HG03565 (cell line): ENCODE data around the gene GRK7.

Experiments used
- ATAC-seq: cut with Tn5 transposase; IDR thresholded peaks from one replicate; pipeline ENCODE4 v1.9.1; 2021; ENCODE audit warnings: mild to moderate bottlenecking, moderate library complexity; ENCODE audit not compliant: unreplicated experiment

The GRK7 gene, protein sequence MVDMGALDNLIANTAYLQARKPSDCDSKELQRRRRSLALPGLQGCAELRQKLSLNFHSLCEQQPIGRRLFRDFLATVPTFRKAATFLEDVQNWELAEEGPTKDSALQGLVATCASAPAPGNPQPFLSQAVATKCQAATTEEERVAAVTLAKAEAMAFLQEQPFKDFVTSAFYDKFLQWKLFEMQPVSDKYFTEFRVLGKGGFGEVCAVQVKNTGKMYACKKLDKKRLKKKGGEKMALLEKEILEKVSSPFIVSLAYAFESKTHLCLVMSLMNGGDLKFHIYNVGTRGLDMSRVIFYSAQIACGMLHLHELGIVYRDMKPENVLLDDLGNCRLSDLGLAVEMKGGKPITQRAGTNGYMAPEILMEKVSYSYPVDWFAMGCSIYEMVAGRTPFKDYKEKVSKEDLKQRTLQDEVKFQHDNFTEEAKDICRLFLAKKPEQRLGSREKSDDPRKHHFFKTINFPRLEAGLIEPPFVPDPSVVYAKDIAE (N-terminal part only)

DNA sequence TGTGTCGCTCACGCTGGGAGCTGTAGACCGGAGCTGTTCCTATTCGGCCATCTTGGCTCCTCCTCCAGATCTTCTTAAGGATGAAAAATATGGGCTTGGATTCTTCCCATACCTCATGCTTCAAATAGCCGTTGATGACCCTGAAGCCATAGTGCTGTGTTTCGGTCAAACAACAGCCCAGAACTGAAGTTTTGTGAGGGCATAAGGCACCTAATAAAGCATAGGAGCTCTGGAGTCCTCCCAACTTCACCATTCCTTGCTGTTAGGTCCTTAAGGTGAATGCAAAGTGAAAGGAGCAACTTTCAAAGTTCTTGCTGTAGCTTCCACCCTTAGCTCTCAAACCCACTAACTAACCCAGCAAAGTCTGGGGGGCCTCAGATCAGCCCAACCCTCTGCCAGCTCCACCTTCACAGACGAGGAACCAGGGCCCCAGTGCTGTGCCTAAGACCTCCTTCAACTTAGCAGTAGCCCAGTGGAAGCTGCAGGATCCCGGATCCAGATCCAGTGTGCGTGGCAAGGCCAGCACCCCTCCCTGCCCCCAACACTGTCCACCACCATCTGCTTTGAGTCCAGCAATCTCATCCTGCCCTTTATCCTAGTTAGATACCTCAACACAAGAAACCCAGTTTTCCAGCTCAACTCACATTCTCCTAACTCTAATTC, at the start of gene GRK7:
TSS of gene GRK7 (plus strand) at position 321 of the 663 bp plus-strand sequence. CDS start 14,877 bp downstream, outside the sequence.
- ATAC-seq: no peak

DNA sequence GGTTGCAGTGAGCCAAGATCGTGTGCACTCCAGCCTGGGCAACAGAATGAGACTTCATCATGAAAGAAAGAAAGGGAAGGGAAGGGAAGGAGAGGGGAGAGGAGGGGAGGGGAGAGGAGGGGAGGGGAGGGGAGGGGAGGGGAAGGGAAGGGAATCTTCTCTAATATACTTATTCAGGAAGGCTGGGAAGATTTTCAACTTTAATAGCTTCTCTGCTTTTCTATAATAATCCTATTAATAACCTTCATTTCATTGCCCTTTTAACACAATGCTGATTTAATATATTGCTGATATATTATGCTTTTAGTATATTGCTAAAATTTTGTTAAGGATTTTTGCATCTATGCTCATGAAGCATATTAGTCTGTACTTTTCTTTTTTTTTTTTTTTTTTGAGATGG, 48.5 kb upstream of the GRK7 start:
- no peak for ATAC-seq

DNA sequence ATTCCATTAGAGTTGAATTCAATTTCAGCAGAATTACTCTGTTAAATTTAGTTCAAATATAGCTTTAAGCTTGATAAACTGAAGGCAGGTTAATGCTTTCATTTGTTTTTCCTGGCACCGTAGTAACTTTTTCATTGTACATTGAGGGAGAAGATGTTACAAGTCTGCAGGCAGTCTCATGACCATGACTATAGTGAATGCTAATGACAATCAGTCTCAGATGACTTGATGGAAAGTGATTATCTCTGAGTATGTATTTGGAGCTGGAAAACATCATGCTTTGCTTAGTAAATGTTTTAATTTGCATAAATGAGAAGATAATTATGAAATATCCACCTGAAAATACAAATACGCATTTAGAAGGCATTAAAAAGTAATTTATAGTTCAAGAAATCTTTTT, 41.1 kb upstream of the GRK7 start:
- no peak for ATAC-seq

DNA sequence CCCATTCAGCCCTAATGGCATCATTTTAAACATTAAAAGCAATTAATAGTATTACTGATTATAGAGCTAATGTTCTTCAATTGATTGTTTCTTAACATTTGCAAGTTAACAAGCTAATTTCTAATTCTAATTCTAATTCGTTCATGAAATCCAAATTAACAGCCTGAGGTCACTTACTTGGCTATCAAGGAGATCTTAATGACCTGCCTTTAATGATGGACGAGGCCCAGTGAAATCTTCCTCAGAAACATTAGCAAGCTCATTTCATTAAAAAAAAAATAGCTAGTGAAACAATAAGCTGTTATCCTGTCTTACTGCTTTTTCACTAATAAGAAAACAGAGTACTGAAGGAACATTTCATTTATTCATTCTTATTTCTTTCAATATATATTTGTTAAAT, 40.6 kb upstream of the GRK7 start:
- ATAC-seq: no peak

DNA sequence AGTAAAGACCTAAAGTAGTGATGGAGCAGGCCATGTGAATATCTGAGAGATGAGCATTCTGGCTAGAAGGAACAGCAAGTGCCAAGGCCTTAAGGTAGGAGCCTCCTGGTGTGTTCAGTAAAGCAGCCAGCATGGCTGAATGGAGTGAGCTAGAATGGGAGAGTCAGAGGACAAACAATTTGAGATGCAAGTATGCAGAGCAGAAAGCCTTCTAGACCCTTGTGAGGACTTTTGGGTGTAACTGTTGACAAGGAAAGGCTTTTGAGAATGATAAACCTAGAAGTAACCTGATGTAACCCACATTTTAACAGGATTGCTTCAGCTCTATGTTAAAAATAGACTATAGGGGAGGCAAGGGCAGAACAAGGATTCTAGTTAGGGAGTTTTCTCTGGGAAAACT, 40.0 kb upstream of the GRK7 start:
- no peak for ATAC-seq

DNA sequence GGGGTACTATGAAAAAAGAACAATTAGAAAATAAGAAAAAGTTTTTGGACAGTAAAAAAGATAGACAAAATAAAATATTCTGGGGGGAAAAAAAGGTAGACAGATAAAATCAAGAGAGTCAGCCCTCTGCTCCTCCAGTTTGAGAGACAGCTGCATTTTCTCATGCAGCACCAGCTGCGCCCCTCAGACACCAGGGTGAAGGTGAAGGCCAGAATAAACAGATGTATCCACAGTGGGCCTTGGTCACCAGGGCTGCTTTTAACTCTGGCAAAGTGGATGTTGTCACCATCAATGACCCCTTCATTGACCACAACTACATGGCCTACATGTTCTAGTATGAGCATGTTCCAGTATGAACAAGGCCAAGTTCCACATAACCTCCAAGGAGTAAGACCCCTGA, 39.0 kb upstream of the GRK7 start:
- no peak for ATAC-seq

DNA sequence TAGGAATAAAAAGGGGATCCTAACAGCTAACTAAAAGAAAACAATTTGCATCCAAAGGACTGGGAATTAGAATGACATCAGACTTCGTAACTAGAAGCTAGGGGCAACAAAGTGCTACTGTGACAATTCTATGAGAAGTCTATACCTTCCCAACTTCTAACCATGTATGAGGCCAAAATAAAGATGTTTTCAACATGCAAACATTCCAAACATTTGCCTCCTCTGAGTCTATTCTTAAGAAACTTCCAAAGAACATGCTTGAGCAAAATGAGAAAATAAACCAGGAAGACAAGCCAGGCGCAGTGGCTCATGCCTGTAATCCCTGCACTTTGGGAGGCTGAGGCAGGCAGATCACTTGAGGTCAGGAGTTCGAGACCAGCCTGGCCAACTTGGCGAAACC, 38.2 kb upstream of the GRK7 start:
- ATAC-seq: no peak

DNA sequence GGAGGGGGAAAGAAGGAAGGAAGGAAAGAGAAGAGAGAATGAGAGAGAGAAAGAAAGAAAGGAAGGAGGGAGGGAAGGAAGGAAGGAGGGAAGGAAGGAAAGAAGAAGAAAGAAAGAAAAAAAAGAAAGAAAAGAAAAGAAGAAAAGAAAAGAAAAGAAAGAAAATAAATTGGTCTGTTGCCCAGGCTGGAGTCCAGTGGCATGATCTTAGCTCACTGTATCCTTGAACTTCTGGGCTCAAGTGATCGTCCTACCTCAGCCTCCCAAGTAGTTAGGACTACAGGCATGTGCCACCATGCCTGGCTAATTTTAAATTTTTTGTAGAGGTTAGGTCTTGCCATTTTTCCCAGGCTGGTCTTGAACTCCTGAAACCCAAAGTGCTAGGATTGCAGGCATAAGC, 36.7 kb upstream of the GRK7 start:
- ATAC-seq: no peak

DNA sequence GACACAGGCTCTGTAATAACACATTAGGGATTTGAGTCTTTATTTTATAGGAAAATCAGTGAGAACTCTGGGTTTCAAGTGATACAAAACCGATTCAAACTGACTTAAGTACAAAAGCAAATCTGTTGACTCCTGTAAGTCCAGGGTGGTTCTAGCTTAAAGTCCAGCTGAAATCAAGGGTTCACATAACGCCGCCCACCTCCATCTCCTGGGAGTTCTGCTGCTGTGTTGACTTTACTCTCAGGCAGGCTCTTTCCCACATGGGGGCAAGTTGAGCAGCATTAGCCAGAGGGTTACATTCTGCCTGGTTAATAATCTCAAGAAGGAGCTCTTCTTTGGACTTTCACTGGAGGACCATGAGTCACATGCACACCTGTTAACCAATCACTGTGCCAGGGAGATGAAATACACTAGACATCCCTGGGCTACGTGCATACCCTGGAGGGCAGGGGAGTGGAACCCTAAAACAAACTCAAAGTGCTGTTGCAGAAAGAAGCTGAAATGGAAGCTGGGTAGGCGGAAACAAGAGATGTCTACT, 34.8 kb upstream of the GRK7 start:
- no peak for ATAC-seq

DNA sequence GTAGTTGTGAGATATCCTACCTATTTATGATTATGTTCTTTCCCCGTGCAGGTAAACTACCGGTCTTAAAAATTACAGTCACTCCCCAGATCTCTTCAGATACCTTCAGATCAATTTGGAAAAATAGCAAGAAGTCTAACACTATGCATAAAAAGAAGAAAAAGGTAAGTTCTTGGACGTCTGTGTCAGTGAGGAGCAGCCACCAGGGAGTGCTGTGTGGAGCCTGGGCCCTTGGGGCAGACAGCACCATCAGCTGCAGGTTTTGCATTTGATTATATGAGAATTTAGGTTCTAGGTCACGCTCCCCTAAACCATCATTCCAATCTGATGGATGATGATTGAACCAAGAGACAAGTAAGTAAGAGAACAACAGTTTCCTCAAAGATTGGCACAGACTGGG, 34.0 kb upstream of the GRK7 start:
- ATAC-seq: no peak

DNA sequence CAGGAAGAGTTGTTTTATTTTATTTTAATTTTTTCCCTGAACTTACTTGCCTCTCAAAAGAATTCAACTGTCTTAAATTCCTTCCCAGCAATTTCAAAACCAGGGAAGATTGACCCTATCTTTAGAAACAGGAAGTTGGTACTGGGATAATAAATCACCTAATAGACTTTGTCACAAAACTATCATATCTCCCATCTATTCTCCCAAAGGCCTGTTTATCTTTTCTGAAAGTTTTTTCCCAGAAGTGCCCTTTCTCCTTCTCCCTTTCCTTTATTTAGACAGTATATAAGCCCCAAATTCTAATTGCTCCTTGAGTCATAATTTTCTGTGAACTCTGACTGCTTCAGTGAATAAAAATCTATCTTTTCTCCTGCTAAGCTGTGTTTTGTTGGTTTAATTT, 28.0 kb upstream of the GRK7 start:
- no peak for ATAC-seq

DNA sequence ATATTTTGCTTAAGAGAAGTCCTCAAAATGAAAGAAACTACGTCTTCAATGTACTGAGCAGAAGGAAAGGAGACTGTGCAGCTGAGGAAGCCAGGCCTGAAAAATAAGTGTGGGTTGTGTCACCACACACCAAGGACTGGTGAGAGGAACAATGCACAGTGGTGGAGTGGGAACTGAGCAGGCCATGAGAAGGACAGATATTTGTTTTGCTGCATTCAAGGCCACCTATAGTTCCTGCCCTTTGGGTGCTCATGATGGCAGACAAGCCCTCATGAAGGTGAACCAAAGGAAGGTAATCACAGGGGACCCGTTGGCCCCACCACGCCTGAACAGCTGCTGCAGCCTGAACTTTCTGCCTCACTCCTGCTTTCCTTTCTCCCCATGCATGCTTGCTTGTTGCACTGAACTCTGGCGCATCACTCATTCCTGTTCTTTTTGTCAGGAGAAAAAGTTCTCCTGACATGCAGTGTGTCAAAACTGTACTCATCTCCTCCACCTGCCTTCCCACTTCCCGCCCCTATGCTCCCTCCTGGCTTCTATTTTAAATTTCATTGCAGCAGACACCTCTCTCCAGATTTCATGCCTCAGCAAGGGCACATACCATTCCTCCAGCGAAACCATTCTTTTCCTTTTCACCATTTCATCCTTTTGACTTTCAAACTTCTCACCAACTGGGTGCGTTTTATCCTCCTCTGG, 27.3 kb upstream of the GRK7 start:
- ATAC-seq: no peak

DNA sequence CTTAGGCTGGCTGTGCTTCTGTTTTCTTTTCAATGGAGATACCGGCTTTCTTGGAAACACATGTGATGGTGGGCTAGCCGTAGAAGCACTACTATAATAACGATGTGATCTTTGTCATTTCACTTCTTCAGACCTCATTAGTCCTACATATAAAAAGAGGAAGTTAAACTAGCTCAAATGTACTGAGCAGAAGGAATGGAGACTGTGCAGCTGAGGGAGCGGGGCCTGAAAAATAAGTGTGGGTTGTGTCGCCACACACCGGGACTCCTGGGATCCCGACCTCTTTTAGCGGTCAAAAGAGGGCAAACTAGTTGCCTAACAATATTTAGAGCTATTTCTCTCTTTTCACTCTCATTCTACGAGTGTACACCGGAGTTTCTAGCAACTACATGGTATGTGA, 26.1 kb upstream of the GRK7 start:
- ATAC-seq: no peak

DNA sequence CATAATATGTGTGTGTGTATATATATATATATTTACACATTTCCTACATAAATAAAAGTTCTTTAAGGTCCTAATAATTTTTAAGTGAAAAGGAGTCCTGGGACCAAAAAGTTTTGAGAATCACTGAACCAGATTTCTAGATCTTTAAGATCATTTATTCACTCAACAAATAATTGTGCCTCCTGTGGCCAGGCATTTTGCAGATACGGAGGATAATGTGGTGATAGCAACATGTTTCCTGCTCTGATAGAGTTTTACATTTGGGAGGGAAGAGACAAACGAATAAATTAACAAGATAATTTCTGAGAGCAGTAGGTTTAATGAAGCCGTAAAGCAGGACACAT, 25.6 kb upstream of the GRK7 start:
- ATAC-seq: no peak

DNA sequence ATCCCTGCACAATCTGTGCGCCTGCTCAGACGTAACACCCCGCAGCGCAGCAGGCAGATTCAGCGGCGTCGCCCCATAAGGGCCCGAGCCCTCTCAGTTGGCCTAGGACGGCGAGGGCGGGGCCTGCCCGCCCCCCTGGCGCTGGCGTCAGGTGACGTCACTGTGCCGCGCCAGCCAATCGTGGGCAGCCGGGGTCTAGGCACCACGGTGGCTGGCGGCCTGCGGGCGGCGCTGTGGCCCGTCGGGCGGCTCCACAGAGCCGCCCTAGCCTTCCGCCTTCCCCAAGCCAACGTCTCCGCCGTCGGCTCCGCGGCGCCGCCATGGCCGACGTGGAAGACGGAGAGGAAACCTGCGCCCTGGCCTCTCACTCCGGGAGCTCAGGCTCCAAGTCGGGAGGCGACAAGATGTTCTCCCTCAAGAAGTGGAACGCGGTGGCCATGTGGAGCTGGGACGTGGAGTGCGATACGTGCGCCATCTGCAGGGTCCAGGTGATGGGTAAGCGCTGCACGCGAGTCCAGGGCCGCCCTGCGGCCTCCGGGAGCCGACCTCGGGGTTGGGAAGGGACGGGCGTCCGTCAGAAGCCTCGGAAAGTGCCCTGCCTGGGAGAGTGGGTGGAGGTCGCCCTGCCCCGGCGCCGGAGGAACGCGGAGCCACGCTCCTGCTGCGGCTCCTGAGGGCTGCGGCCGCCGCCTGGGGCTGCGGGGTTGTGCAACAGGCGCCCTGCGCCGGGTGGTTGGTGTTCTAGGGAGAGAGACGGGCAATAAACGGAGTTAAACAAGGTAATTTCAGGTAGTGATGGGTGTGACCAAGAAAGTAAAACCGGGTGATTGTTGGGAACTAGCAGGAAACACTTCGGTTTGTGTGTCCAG, 25.0 kb upstream of the GRK7 start, which contains the start of gene RNF7:
TSS of gene RNF7 (plus strand) at position 277 of the 869 bp plus-strand sequence. CDS start at position 321, 44 bp downstream.
- peak; percentile 94 for ATAC-seq

DNA sequence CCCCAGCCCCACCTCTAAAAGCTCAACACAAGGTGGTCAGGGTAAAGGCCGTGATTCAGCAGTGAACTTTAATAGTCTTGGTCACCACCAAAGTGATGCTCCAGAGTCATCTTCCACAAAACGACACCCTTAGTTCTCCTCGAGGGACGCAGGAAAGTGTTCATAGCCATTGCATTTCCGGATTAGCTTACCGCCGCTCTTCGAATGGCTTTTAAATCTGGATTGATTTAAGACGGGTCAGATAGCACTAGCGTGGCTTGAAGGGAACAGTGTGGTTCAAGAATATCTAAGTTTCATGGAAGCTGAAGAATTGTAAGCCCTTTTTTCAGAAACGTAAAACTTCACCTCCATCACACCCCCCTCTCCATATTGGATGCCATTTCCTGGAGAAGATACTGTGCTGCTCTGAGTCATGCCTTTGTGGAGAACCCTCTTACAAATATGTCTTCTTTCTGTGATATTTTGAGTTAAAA, 24.3 kb upstream of the GRK7 start:
- ATAC-seq: no peak

DNA sequence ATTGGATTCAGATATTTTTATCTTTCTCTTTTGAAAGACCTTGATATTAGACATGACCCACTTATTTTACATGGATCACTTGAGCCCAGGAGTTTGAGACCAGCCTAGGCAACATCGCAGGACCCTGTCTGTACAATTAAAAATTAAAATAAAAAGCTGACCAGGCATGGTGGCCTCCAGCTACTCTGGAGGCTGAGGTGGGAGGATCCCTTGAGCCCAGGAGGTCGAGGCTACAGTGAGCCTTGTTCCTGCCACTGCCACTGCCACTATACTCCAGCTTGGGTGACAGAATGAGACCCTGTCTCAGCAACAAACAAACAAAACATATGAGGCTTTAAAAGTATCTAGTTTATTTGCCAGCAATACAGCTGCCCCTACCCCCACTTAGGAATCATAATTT, 23.5 kb upstream of the GRK7 start:
- no peak for ATAC-seq

DNA sequence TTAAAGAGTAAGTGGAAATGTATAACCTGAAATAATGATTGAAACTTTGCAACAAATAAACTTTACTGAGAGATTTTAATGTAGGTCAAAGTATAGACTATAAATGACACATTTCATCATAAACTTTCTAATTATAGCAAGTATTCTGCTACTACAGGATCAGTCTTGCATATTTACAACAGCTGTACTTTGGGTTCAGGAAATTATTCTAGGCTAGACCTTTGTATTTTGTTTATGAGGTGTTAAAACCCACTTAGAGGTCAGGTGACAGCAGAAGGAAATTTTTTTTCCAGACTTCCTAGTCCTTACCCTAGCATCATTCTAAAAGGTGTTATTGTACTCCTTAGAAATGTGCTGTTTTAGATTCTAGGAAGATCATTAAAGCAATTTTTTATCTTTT, 22.9 kb upstream of the GRK7 start:
- no peak for ATAC-seq

DNA sequence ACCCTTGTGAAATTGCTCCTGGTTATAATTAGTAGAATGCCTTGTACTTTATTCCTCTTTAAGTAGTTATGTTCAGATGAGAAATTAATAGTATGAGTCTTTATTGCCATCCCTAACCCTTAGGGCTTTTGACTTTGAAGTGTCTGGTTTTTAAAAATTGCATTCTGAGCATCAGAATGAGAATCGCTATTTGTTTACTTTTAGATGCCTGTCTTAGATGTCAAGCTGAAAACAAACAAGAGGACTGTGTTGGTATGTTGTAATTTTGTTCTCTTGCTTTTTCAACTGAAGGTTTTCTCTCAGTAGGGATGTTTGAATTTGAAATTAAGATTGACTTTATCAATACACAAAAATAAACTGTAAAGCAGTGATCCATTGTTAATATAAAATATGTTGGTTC, 19.9 kb upstream of the GRK7 start:
- no peak for ATAC-seq

DNA sequence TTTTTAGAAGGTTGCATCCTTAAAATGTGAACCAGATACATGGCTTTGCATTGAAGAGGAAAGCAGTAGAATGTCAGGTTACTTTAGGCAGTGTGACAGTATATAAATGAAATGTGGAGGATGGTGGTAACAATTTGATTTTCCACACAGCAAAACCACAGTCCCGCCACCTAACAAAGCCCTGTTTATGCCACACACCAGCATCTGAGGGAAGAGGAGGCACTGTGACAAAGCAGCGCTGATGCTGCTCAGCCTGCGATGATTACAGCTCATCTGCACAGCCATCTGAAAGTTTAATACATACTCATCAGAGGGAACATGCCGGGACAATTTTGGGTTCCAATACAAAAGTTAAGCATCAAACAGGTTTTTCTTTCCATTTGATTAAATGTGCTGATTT, 16.2 kb upstream of the GRK7 start:
- no peak for ATAC-seq
